GM19238 (cell line): Measurements from ENCODE around the gene C3orf33.

Experiments used
- DNase-seq: peaks from one replicate; pipeline ENCODE4 v3.0.0; 2011; ENCODE audit warnings: low spot score; ENCODE audit not compliant: insufficient read length

The C3orf33 gene

DNA sequence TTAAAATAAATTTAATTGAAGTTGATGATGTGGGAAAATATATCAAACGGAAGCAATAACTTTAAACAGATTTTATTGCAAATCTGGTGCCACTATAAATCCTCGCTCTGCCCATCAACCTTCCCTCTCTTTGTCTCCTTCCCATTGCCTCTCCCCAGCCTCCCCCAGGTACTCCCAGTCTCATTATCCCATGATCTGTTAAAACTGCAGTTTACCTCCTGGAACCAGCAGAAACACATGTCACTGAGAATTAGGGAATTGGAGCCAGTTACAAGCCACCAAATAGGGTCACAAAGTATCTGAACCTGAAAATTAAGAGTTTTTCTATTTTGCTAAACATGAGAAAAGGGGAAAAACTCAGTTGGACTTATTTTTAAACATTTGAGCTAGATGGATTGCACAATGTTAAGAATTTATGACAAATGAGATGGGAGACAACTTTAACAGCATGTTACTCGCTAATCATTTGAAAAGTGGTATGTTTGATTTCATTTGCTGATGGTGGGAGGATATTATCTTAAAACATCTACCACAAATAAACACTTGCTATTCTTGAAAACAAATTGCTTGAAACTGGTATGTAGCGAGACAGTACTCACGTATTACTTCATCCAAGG is 63.6 kb downstream of the C3orf33 start:
- DNase-seq, result no peak

DNA sequence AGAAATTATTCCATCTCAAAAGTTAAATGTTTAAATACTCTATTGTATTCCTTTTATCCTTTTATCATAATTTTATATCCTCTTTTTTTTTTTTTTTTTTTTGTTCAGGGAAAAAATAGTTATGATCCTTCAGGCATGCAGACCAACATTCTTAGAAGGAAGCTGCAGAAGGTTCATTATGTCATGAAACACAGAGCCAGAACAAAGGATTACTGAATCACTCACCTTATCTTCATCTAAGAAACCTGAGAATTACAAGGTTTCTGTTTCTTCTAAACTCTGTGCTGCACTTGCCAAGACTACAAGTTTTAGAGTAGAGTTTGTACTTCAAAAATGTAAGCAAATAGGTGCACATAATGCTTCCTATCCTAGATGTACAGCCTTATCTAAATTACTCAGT is 64.5 kb downstream of the C3orf33 start:
- DNase-seq, result no peak

DNA sequence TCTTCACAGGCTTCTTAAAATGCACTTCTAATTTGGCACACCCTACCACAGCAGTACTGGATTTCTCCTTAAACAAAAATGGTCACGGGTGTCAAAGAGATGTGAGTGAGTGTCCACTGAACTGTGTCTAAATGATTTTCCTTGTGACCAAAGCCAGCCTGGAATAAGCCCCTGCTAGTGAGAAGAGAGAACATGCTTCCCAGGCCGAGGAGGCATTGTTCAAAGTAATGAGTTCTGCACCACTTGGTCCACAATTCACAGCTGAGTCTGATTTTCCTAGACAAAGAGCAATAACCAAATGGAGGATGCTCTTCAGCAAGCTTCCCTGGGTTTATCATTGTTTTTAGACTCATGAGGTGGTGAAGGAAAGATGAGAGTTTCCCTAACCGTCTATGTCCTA is 65.0 kb downstream of the C3orf33 start:
- no peak for DNase-seq

- DNase-seq, result no peak
Measured at GRCh38 chr3:155739154-155739553, 66.9 kb downstream of the C3orf33 start.

DNA sequence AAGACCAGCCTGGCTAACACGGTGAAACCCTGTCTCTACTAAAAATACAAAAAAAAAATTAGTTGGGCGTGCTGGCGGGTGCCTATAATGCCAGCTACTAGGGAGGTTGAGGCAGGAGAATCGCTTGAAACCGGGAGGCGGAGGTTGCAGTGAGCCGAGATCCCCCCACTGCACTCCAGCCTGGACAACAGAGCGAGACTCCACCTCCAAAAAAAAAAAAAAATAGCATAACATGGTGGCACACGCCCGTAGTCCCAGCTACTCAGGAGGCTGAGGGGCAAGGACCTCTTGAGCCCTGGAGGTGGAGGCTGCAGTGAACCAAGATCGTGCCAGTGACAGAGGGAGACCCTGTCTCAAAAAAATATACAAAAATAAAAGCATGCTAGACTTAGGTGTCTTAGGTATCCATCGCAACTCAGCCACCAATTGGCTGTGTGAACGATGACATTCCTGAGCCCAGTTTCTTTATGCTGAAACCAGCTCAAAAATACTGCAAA is 67.5 kb downstream of the C3orf33 start:
- DNase-seq, result no peak

DNA sequence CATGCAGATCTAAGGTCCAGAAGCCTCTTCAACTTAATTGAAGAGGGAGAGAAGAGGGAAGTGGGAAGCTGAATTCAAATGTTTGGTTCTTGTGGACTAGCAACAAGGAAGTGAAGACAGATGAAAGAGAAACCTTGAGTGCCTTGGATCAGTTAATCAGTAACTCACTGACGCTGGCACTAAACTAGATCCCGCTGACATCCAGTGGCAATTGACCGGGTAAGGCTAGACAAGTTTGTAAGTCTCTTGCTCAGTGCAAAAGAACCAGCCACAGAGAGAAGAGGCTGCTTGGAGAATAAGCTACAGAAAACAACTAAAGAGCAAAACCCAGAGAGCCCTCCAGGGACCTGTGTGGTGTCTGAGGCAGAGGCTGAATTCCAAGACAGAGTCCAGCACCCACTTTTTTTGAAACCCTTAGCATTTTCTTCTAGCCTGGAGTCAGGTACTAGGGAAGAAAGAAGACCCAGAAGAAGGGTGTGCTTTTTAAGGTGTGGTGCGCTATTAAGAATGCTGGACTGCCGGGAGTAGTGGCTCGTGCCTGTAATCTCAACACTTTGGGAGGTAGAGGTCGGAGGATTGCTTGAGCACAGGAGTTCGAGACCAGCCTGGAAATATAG is 68.1 kb downstream of the C3orf33 start:
- peak; percentile 42 for DNase-seq

- DNase-seq, result no peak
Measured at GRCh38 chr3:155736381-155736780, 69.7 kb downstream of the C3orf33 start.

DNA sequence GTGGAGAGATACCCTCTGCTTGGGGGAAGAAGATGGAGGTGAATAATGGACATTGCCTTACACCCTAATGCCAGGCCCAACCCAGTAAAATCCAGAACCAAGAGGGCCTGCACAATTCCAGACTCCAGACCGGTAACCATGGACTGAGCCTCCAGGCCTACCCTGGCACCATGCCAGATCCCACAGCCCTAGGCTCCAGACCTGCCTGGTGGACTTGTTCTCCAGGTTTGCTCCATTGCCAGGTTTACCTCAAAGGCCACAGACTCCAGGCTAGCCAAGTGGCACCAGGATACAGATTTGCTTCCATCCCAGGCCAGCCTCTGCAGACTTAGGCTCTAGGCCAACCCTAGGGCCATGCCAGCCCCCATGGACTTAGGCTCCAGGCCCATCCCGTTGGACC is 75.2 kb downstream of the C3orf33 start:
- no peak for DNase-seq

DNA sequence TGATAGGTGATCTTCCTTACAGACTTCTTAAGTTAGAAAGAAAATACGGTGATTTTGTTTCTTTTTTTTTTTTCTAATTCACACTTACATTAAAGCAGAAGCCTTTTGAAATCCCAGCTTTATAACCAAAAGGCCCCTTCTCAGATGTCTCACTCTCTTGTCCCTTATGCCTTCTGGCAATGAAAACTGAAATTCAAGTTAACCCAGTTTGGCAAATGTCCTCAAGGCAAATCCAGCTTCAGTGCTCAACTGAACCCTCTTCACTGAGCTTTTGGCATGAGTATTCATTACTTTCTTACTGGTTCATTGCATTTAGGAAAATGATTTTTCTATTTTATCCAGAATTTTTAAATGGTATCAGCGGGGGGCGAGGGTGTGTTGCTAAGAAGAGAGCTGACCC is 78.2 kb downstream of the C3orf33 start:
- no peak for DNase-seq

DNA sequence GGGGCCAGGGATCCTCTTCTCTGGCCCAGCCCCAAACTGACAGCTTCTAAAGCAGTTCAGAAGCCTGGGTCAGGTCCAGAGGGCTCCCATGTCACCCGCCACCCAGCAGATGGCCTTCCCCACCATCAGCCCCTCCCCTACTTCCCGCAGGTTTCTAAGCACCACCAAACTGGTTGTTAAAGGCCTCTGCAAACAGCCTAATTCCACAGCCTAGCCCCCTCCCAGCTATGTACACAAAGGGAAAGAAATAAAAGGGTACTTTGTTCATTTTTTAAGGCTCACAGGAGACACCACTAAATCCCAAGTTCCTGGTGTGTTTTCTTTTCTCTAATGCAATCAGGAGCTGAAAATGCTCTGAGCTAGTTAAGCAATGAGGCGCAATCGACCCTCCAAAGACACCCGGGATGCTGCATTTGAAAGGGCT is 91.8 kb downstream of the C3orf33 start:
- no peak for DNase-seq
